Dedifferentiated amniotic fluid mesenchymal stem cell (primary cell): Measurements from ENCODE around the gene TNFAIP2.
A peak's percentile ranks its signal among the peaks of the same experiment; 100 is the strongest.

ENCODE experiments used
- DNase-seq: peaks from one replicate; pipeline ENCODE4 v3.0.0-alpha.2; 2016; ENCODE audit errors: extremely low spot score

The TNFAIP2 gene

GRCh38 chr14:103122947-103123633, at the start of gene TNFAIP2:
Gene TNFAIP2, plus strand, starts transcription at chr14:103123461. Its CDS starts 2,997 bp downstream, at chr14:103126458.
- no peak for DNase-seq

GRCh38 chr14:103073876-103074728, 49.2 kb upstream of the TNFAIP2 start:
- DNase-seq: no peak

GRCh38 chr14:103074729-103075367, 48.4 kb upstream of the TNFAIP2 start:
- DNase-seq: no peak

GRCh38 chr14:103078420-103078749, 44.9 kb upstream of the TNFAIP2 start:
- DNase-seq: peak; percentile 49

DNA sequence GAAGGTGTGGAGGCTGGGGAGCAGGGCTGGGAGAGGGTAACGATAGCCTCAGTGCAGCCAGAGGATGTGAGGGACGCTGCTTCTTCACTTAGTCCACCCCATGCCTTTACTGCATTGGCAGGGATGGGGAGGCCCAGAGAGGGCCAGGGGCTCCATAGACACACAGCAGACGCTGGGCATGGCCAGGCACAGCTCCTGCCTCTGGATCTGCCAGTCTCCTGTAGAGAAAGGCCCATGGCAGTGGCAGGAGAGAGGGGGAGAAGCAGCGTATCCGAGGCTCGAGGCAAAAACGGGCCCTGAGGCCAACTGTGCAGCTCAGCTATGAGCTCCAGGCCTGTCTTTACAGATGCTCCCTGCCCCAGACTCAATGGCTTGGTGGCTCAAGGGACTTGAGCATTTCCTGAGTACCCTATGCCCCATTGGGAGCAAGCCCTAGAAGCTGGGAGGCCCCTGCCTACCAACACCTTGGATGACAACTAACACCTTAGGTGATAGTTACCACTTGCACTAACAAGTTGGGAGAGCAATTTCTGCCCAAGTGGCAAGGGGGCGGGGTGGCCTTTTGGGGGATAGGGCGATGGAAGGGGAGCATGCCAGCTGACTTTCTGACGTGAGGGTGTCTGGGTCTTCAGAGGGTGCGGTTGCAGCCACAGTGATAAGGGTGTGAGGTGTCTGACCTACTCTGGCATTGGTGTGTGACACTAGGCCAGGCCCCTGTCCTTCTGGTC, 44.2 kb upstream of the TNFAIP2 start:
- no peak for DNase-seq

- DNase-seq: no peak
Observed at GRCh38 chr14:103081951-103082350, 41.3 kb upstream of the TNFAIP2 start.

- no peak for DNase-seq
Observed at GRCh38 chr14:103084021-103084919, 39.0 kb upstream of the TNFAIP2 start, which contains the start of gene LBHD2. Gene LBHD2, plus strand, starts transcription at chr14:103084210. Its CDS starts 1,803 bp downstream, at chr14:103086013.

DNA sequence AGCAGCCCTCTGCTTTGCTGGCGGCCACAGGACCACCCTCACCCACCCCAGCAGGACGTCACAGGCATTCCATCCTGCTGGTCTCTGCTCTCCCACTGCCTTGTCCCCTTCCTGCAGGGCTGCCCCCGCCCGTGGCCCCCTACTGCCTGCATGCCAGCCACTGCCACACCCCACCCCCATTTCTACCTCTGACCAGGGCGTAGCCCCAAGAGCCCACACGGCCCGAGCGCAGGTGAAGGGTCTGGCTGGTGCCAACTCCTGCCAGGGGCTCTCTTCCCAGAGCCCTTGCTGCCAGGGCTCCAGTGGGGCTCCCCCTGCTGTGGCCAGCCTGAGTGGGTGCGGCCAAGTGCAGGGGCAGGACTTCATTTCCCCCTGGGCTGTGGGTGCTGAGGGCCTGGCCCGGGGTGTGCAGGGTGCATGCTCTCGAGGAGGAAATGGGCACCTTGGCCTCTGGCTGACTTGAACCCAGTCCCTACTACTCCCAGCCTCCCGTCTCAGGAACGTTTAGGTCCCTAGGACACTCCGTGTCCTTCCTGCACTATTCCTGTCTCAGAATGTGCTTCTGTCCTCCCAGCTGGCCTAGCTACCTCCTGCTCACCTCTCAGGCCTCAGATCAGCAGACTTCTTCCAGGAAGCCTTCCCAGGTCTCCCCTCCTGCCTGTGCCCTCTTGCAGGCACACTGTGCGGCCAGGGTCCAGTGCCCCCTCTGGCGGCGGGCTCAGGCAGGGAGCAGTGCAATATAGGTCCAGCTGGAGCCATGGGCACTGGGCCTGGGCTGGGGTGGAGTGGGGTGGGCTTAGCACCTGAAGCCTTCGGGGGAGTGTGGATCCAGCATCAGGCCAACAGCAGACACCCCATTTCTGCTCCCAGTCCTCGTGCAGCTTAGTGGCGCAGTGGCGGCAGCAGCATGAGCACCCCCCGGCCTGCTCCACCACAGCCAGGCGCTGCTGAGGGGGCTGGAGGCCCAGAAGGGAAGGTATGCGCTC, 37.9 kb upstream of the TNFAIP2 start:
- DNase-seq: no peak

DNA sequence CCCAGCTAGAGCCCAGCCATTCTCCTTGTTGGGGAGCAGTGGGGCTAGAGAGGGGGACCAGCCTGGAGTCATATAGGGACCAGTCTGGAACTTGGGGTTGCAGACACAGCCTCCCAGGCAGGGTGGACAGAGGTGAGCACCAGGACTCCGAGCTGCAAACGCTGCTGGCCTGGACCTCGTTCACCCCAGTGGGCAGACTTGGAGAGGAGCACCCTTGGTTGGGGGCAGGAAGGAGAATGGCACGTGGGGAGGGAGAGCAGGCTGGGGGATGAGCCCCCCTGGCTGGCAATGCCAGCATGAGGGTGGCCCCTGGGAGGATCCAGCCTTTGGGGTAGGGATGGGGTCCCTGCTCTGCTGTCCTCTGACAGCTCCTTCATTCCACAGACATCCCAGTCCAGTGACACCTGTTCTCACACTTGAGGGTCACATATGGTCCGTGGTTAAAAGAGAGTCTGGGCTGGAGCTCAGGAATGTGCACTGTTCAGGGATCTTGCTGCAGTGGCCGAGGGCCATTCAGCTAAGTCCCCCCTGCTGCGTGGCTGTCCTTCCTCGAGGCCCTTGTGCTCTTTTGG, 36.4 kb upstream of the TNFAIP2 start:
- DNase-seq: no peak

DNA sequence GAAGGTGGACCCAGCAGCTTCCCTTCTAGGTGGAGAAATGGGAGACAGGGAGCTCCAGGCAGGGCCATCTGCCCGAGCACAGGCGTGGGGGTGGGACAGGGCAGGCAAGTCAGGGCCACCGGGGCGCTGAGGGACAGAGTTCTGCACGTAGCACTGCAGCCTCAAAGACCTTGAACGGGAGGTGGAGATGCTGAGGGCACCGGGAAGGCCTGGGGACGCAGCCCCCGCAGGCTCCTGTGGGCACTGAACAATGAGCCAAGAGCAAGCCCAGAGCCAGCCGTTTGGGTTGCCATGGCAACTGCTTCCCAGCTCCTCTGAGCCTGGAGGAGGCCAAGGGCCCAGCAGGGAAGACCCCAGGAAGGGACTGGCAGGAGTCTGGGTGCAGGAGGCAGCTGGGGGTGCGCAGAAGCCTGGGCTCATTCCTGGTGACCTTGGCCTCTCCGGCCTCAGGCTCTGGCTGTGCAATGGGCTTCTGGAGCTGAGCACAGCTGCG, 35.9 kb upstream of the TNFAIP2 start:
- DNase-seq: no peak

- no peak for DNase-seq
Observed at GRCh38 chr14:103088921-103089320, 34.3 kb upstream of the TNFAIP2 start.

GRCh38 chr14:103089386-103090335, 33.6 kb upstream of the TNFAIP2 start:
- DNase-seq: no peak

DNA sequence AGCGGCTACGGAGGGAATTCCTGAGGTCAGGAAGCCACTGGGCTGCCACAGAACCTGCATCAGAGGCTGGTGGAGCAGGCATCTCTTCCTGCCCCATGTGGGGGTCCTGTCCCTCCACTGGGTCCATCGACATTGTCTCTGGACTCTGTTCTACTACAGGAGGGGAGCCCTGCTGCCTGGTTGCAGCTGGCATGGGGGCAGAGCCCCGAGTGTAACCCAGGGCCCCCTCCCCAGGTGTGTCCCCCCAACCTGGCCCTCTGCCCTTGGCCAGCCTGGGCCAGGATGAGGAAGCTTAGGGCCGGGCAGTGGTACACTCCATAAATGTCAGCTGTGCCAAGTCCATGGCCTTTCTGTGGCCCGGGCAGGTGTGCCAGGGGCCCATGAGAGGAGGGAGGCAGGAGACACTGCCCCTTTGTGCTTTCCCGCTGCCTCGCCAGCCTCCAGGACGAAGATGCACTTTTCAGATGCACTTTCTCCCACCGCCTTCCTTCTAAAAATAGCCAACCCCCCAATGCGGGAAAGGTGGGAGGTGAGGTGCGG, 32.7 kb upstream of the TNFAIP2 start:
- no peak for DNase-seq

- no peak for DNase-seq
Observed at GRCh38 chr14:103091041-103091882, 32.0 kb upstream of the TNFAIP2 start.

DNA sequence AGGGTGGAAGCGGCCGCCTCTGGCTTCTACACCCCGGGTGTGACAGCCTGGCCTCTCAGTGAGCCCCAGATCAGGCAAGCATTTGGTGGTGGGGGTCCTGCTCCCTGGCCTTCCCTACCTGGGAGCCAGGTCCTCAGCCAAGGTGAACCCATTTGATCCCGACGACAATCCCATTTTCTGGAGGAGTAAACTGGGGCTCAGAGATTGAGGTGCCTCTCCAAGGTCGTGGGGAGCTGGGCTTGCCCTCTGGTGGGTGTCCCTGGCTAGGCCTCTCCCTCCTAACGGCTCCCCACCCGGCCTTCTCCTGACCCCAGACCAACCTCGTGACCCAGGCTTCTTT, 31.4 kb upstream of the TNFAIP2 start:
- DNase-seq: no peak

DNA sequence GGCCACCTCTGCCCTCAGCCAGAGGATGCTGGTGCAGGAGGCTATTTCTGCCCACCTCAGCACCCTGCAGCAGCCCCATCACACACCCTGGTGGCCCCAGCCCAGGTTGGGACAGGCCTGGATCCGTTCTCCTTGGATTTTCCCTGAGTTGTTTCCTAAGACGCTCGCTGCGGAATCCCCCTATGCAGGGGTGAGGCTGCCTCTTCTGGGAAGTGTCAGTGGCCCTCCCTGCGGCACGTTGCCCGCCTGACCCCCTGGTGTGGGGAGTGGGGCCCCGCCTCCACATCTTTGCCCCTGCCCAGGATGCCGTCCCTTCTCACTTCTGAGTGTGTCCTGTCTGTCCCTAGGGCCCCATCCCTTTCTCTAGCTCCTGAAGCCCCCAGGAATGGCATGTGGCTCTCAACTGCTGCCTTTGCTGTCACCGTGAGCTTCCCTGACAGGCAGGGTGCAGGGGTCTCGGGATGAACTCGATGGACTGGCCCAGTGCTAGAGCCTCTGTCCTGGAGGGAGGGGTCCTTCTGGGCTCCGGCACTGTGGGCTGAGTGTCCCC, 29.3 kb upstream of the TNFAIP2 start:
- no peak for DNase-seq
